Endothelial cell of umbilical vein (primary cell): ENCODE results near the gene OR2B6.

ENCODE experiments used
- CTCF ChIP-seq, 2 donors: IDR thresholded peaks; 1 replicate in 1 of 2; 2 replicates in 1 of 2; pipeline ENCODE4 v1.5.1; 2011; ENCODE audit warnings: low read length in 2 of 2, mild to moderate bottlenecking in 2 of 2, moderate library complexity in 2 of 2, control low read depth in 1 of 2, inconsistent platforms in 1 of 2, low read depth in 1 of 2; ENCODE audit not compliant: insufficient read depth in 1 of 2; ENCODE audit errors: extremely low read depth in 1 of 2
- POLR2A ChIP-seq: IDR thresholded peaks from 2 replicates; pipeline ENCODE4 v1.6.1; 2012; ENCODE audit warnings: low read depth, mild to moderate bottlenecking, control low read depth, low read length
- POLR2AphosphoS5 ChIP-seq: IDR thresholded peaks from 2 replicates; pipeline ENCODE4 v1.6.1; 2012; ENCODE audit warnings: low read depth, mild to moderate bottlenecking, control low read depth, low read length, moderate library complexity; ENCODE audit not compliant: insufficient read depth

GRCh38 chr6:28002161-28002560 lies 45.1 kb downstream of the OR2B6 start:
- TF ChIP-seq CTCF (IDR thresholded peaks at IDR 0.05; ENCODE audit: extremely low read depth in 1 of 2, insufficient read depth in 1 of 2, low read depth in 1 of 2, low read length in 2 of 2): no peak
- TF ChIP-seq POLR2A: no peak
- TF ChIP-seq POLR2AphosphoS5: no peak
